Lung (tissue), 12 donors: Measurements from ENCODE around the gene ADD2. TPM values are rescaled to one million over a fixed set of nuclear protein-coding genes. Genes with fewer than 3 reads are reported as not detected.

Source experiments
- ATAC-seq: fragments of 200-7000 bp; cut with Tn5 transposase; one replicate; pipeline ENCODE4 v1.9.1; 2020; ENCODE audit warnings: moderate number of reproducible peaks; ENCODE audit not compliant: insufficient read depth, low FRiP score
- DNase-seq, 3 donors: peaks; one replicate each; pipeline ENCODE4 v3.0.0-alpha.2; 2013 to 2017
- H3K27ac ChIP-seq, 2 donors: one replicate each; pipeline ENCODE4 v1.5.1; 2013; ENCODE audit warnings: mild to moderate bottlenecking in 2 of 2, moderate library complexity in 2 of 2, control low read depth in 1 of 2, inconsistent platforms in 1 of 2, low read depth in 1 of 2, low read length in 1 of 2
- H3K27me3 ChIP-seq, 3 donors: one replicate each; pipeline ENCODE4 v1.5.1; 2013; ENCODE audit warnings: low read length in 2 of 3; ENCODE audit not compliant: control insufficient read depth in 3 of 3, insufficient read depth in 3 of 3
- H3K36me3 ChIP-seq, 4 donors: one replicate each; pipeline ENCODE4 v1.5.1; 2013; ENCODE audit warnings: low read length in 4 of 4, mild to moderate bottlenecking in 1 of 4, moderate library complexity in 1 of 4; ENCODE audit not compliant: control insufficient read depth in 4 of 4, insufficient read depth in 4 of 4
- H3K4me1 ChIP-seq, 5 donors: one replicate each; pipeline ENCODE4 v1.5.1; 2013; ENCODE audit warnings: low read length in 5 of 5, mild to moderate bottlenecking in 2 of 5, moderate library complexity in 1 of 5; ENCODE audit not compliant: control insufficient read depth in 5 of 5, insufficient read depth in 5 of 5
- H3K4me3 ChIP-seq: one replicate; pipeline ENCODE4 v1.5.1; 2013; ENCODE audit warnings: mild to moderate bottlenecking, control low read depth, moderate library complexity
- H3K9ac ChIP-seq, 2 donors: one replicate each; pipeline ENCODE4 v1.5.1; 2013; ENCODE audit warnings: low read length in 2 of 2, control low read depth in 1 of 2; ENCODE audit not compliant: insufficient read depth in 1 of 2
- H3K9me3 ChIP-seq, 4 donors: one replicate each; pipeline ENCODE4 v1.5.1; 2013; ENCODE audit warnings: low read length in 3 of 4, mild to moderate bottlenecking in 1 of 4, moderate library complexity in 1 of 4; ENCODE audit not compliant: control insufficient read depth in 4 of 4, insufficient read depth in 3 of 4
- CTCF ChIP-seq: IDR thresholded peaks from 2 replicates; pipeline ENCODE4 v1.5.1; 2012; ENCODE audit warnings: mild to moderate bottlenecking; ENCODE audit errors: control extremely low read depth, extremely low read depth
- WGBS, 2 donors: extraction: QIAGEN DNeasy Blood & Tissue Kit; methylation state at CpG; one replicate each; pipeline ENCODE4 v1.1.7; 2013; 5-methylcytosine and 5-hydroxymethylcytosine counted together
- polyA plus RNA-seq, 2 donors: library from polyadenylated mRNA; stranded (reverse); fragments of 200-250 nt; gene quantifications; one replicate each; pipeline ENCODE4 v1.2.1, GENCODE V29; 2013
- total RNA-seq, 2 donors: library from RNA; depleted of rRNA in 1 of 2; stranded (reverse); fragments of >200 nt in 1 of 2; gene quantifications; one replicate each; pipeline ENCODE4 v1.2.1, GENCODE V29; 2014 to 2021
- donor health status: control.
- donor health status: control.
- donor health status: Bipolar disorder and iron deficiency.
- donor health status: healthy.
- donor health status: DM: yes; HTN: yes; CAD: no.

The ADD2 gene
- total and polyA plus RNA-seq, 4 donors, result 0.35 to 5.9 (median 1.8) TPM

- 71 to 81% methylated on average over 6 of the region's 6 CpGs for WGBS, 2 donors
- DNase-seq, result no peak
- H3K4me3 ChIP-seq, result no peak overlapping the region
- no peaks in the 10 kb centered on the region for H3K36me3 ChIP-seq
- H3K4me1 ChIP-seq, result peaks cover 0 to 5% (median 3%) of the 10 kb centered on the region in 5 donors
- H3K27ac ChIP-seq, result no peak overlapping the region
- no peaks in the 10 kb centered on the region for H3K27me3 ChIP-seq
- no peak for TF ChIP-seq CTCF
- ATAC-seq, result no peak
- H3K9ac ChIP-seq, result no peak overlapping the region
- peaks cover 0 to 3% (median 0%) of the 10 kb centered on the region in 4 donors for H3K9me3 ChIP-seq
Observed at GRCh38 chr2:70685771-70686171, 82.2 kb downstream of the ADD2 start.

- ATAC-seq (no peak), DNase-seq (no peak)
- Histone ChIP-seq H3K27ac (no peak overlapping the region), H3K4me1 (peaks cover 0 to 7% (median 6%) of the 10 kb centered on the region in 5 donors), H3K4me3 (no peak overlapping the region), H3K36me3 (no peaks in the 10 kb centered on the region), H3K9ac (no peak overlapping the region), H3K27me3 (no peaks in the 10 kb centered on the region), H3K9me3 (peaks cover 0 to 3% (median 0%) of the 10 kb centered on the region in 4 donors)
- WGBS, 2 donors, result 88 to 89% methylated on average over 4 of the region's 4 CpGs
- no peak for TF ChIP-seq CTCF
Observed at GRCh38 chr2:70684846-70685622, 83.0 kb downstream of the ADD2 start.

GRCh38 chr2:70683455-70683854 is 84.5 kb downstream of the ADD2 start:
- no peak overlapping the region for H3K9ac ChIP-seq
- no peaks in the 10 kb centered on the region for H3K27me3 ChIP-seq
- H3K4me1 ChIP-seq, result peaks cover 0 to 22% (median 12%) of the 10 kb centered on the region in 5 donors
- no peak overlapping the region for H3K27ac ChIP-seq
- TF ChIP-seq CTCF, result no peak
- no peak for DNase-seq
- no peaks in the 10 kb centered on the region for H3K36me3 ChIP-seq
- ATAC-seq, result no peak
- peaks cover 0 to 3% (median 0%) of the 10 kb centered on the region in 4 donors for H3K9me3 ChIP-seq
- H3K4me3 ChIP-seq, result no peak overlapping the region
- WGBS, 2 donors, result 93 to 96% methylated on average over 6 of the region's 6 CpGs
